Sigmoid colon (tissue), 4 donors: ENCODE measurements around the gene GPC1.

ENCODE experiments used
- CTCF ChIP-seq, 4 experiments: fragments of 450-650 bp in 3 of 4; fragments of 200-600 bp in 1 of 4; IDR thresholded peaks; one replicate each; pipeline ENCODE4 v1.5.1; 2016 to 2019; ENCODE audit warnings: antibody characterized with exemption in 4 of 4, mild to moderate bottlenecking in 3 of 4, moderate library complexity in 2 of 4
- EP300 ChIP-seq, 4 donors: sonication (generic); formaldehyde crosslinking; IDR thresholded peaks; one replicate each; pipeline ENCODE4 v1.6.1; 2017; ENCODE audit warnings: antibody characterized with exemption in 4 of 4
- POLR2A ChIP-seq, 2 donors: fragments of 450-650 bp; IDR thresholded peaks; one replicate each; pipeline ENCODE4 v1.6.1; 2016; ENCODE audit warnings: antibody characterized with exemption in 2 of 2, mild to moderate bottlenecking in 2 of 2, moderate library complexity in 2 of 2

GRCh38 chr2:240427729-240428128 is 7.7 kb upstream of the GPC1 start:
- TF ChIP-seq CTCF (IDR thresholded peaks at IDR 0.05) (no peak), POLR2A (IDR thresholded peaks at IDR 0.05) (no peak), EP300 (IDR thresholded peaks at IDR 0.05) (no peak)
